Pancreas (tissue), 10 donors: Measurements from ENCODE around the gene MAPK1IP1L. TPM values are rescaled to one million over a fixed set of nuclear protein-coding genes. Genes with fewer than 3 reads are reported as not detected.

Source experiments
- ATAC-seq, 4 donors: fragments of 200-7000 bp; cut with Tn5 transposase; one replicate each; pipeline versions ENCODE4 v1.8.0 to v1.9.1; 2020; ENCODE audit warnings: mild to moderate bottlenecking in 4 of 4, moderate library complexity in 4 of 4
- DNase-seq, 6 donors: peaks; one replicate each; pipeline ENCODE4 v3.0.0-alpha.2; 2020
- FAIRE-seq: peaks from 2 replicates; lab custom pipeline; 2012; peaks lifted over from hg19 to GRCh38; lab: Jason Lieb, UNC
- H3K27ac ChIP-seq, 4 donors: fragments of 200-600 bp; sonication (generic); 1 replicate in 3 of 4; 2 replicates in 1 of 4; pipeline versions ENCODE4 v1.5.0 to v1.8.0; 2020
- H3K27me3 ChIP-seq, 4 donors: fragments of 200-600 bp; one replicate each; pipeline ENCODE4 v1.8.0; 2021
- H3K36me3 ChIP-seq, 3 donors: fragments of 200-600 bp; sonication (generic) in 1 of 3; one replicate each; pipeline versions ENCODE4 v1.5.0 to v1.8.0; 2020 to 2021
- H3K4me1 ChIP-seq, 3 donors: fragments of 200-600 bp; one replicate each; pipeline ENCODE4 v1.8.0; 2021
- H3K4me3 ChIP-seq, 4 donors: fragments of 200-600 bp; sonication (generic) in 2 of 4; one replicate each; pipeline versions ENCODE4 v1.5.0 to v1.8.0; 2020 to 2021
- H3K9me3 ChIP-seq, 4 donors: fragments of 200-600 bp; one replicate each; pipeline ENCODE4 v1.8.0; 2021
- CTCF ChIP-seq, 4 donors: fragments of 200-600 bp; sonication (generic) in 3 of 4; IDR thresholded peaks; one replicate each; pipeline versions ENCODE4 v1.5.0 to v1.8.0; 2021; ENCODE audit warnings: antibody characterized with exemption in 4 of 4
- WGBS, 2 donors: extraction: QIAGEN DNeasy Blood & Tissue Kit; methylation state at CpG; one replicate each; pipeline ENCODE4 v1.1.7; 2013; 5-methylcytosine and 5-hydroxymethylcytosine counted together
- intact Hi-C, 3 donors: fragments of 100-400 bp; cut with DNase I; formaldehyde crosslinking; loops; one replicate each; pipeline versions ENCODE4 v1.11.1 to v1.14.2; 2022
- polyA plus RNA-seq, 2 donors: library from polyadenylated mRNA; stranded (reverse); fragments of 200-250 nt; gene quantifications; one replicate each; pipeline ENCODE4 v1.2.3, GENCODE V29; 2013
- total RNA-seq, 6 donors: library from RNA; stranded (reverse); fragmentation: NEBNext Ultra II Directional in 4 of 6; extraction: Animal tissue kit (Norgen Biotek cat#: 25700) in 4 of 6; gene quantifications; one replicate each; pipeline versions ENCODE4 v1.2.1 to v1.2.4, GENCODE V29; 2021 to 2023
- donor health status: healthy with polysubstance abuse.
- donor health status: DM: no; HTN: no; CAD: no; lungs with moderate emphysema.
- donor health status: DM: no; HTN: no; CAD: no.
- donor health status: control.
- donor health status: control.
- donor health status: Bipolar disorder and iron deficiency.
- donor health status: DM: yes; HTN: yes; CAD: no.
- donor health status: DM: no; HTN: no; CAD: no.
- donor health status: DM: no; HTN: no; CAD: no.
- donor health status: DM: yes; HTN: yes; CAD: no.

The MAPK1IP1L gene
- total and polyA plus RNA-seq, 8 donors, result 12.9 to 29.7 (median 23.1) TPM

- H3K27ac ChIP-seq, result peak overlapping the region; percentile 65 to 86 (median 80)
- DNase-seq, result peak in 5 of 6 donors; percentile 45 to 74 (median 61)
- no peak for TF ChIP-seq CTCF (IDR thresholded peaks at IDR 0.05)
- no peak overlapping the region for H3K4me3 ChIP-seq
- WGBS, 2 donors, result 16 to 20% methylated on average over 11 of the region's 11 CpGs
- peaks cover 11 to 19% (median 17%) of the 10 kb centered on the region in 3 donors for H3K4me1 ChIP-seq
- no peaks in the 10 kb centered on the region for H3K9me3 ChIP-seq
- H3K36me3 ChIP-seq, result no peaks in the 10 kb centered on the region
- intact Hi-C loops, result no loop called here
- FAIRE-seq, result no peak
- ATAC-seq, result peak; percentile 83 to 90 (median 88)
- H3K27me3 ChIP-seq, result no peaks in the 10 kb centered on the region
These were observed 65.0 kb downstream of the MAPK1IP1L start for GRCh38 chr14:55116246-55117030.

GRCh38 chr14:55117803-55118441 is 66.5 kb downstream of the MAPK1IP1L start:
- 83 to 85% methylated on average over 7 of the region's 7 CpGs for WGBS, 2 donors
- FAIRE-seq (no peak), ATAC-seq (peak in 1 of 4 donors; percentile 7), DNase-seq (no peak)
- H3K27ac ChIP-seq, result peak overlapping the region in 2 of 4 donors; percentile 43 to 57
- H3K27me3 ChIP-seq, result no peaks in the 10 kb centered on the region
- no peak overlapping the region for H3K4me3 ChIP-seq
- no peak for TF ChIP-seq CTCF (IDR thresholded peaks at IDR 0.05)
- no peaks in the 10 kb centered on the region for H3K36me3 ChIP-seq
- H3K9me3 ChIP-seq, result no peaks in the 10 kb centered on the region
- H3K4me1 ChIP-seq, result peaks cover 20 to 29% (median 26%) of the 10 kb centered on the region in 3 donors
- intact Hi-C loops, result no loop called here

- Histone ChIP-seq H3K4me3 (no peak overlapping the region), H3K27ac (peak overlapping the region in 2 of 4 donors; percentile 22 to 57), H3K27me3 (no peaks in the 10 kb centered on the region), H3K9me3 (no peaks in the 10 kb centered on the region), H3K36me3 (no peaks in the 10 kb centered on the region), H3K4me1 (peaks cover 21 to 32% (median 31%) of the 10 kb centered on the region in 3 donors)
- no peak for ATAC-seq
- no peak for TF ChIP-seq CTCF (IDR thresholded peaks at IDR 0.05)
- intact Hi-C loops, result no loop called here
- DNase-seq, result no peak
- FAIRE-seq, result no peak
- 60 to 77% methylated on average over 3 of the region's 3 CpGs for WGBS, 2 donors
These were observed 67.3 kb downstream of the MAPK1IP1L start for GRCh38 chr14:55118761-55119160.

Other genes starting within 250 kb of the MAPK1IP1L start
- 10 to 100 TPM in 1 of 6 donors, 1 to 10 TPM in 5; 3.4 to 16.2 (median 6.0) TPM for gene GCH1, start 148.8 kb upstream of the MAPK1IP1L start, total RNA-seq
- gene GCH1, start 148.8 kb upstream of the MAPK1IP1L start, polyA plus RNA-seq, result 10 to 100 TPM in 1 of 2 donors, 1 to 10 TPM in 1; 7.9 to 42.6 TPM
- gene WDHD1, start 24.5 kb upstream of the MAPK1IP1L start, total RNA-seq, result 1 to 10 TPM in 4 of 6 donors, under 1 TPM in 2; 0.46 to 2.3 (median 1.2) TPM
- under 1 TPM; 0.45 to 0.57 TPM for gene WDHD1, start 24.5 kb upstream of the MAPK1IP1L start, polyA plus RNA-seq
- gene SOCS4, start 24.4 kb upstream of the MAPK1IP1L start, total RNA-seq, result 10 to 100 TPM in 2 of 6 donors, 1 to 10 TPM in 4; 4.9 to 13.4 (median 6.5) TPM
- 1 to 10 TPM; 2.4 to 4.9 TPM for gene SOCS4, start 24.4 kb upstream of the MAPK1IP1L start, polyA plus RNA-seq
- 10 to 100 TPM; 22.6 to 77.8 (median 40.6) TPM for gene LGALS3, start 77.6 kb downstream of the MAPK1IP1L start, total RNA-seq
- gene LGALS3, start 77.6 kb downstream of the MAPK1IP1L start, polyA plus RNA-seq, result 10 to 100 TPM; 53.1 to 74.7 TPM
- gene DLGAP5, start 139.9 kb downstream of the MAPK1IP1L start, total RNA-seq, result under 1 TPM in 4 of 6 donors, not detected in 2; 0.12 to 0.90 (median 0.47) TPM
- not detected for gene DLGAP5, start 139.9 kb downstream of the MAPK1IP1L start, polyA plus RNA-seq
- gene FBXO34, start 219.8 kb downstream of the MAPK1IP1L start, total RNA-seq, result 10 to 100 TPM in 2 of 6 donors, 1 to 10 TPM in 4; 8.2 to 19.7 (median 9.5) TPM
- 1 to 10 TPM; 4.6 to 7.3 TPM for gene FBXO34, start 219.8 kb downstream of the MAPK1IP1L start, polyA plus RNA-seq